Esophagus muscularis mucosa (tissue), 3 donors: ENCODE results near the gene AIP.

ENCODE experiments used
- CTCF ChIP-seq, 3 experiments: fragments of 200-600 bp in 2 of 3; fragments of 450-650 bp in 1 of 3; sonication (generic) in 2 of 3; IDR thresholded peaks; one replicate each; pipeline ENCODE4 v1.5.1; 2017 to 2019; ENCODE audit warnings: antibody characterized with exemption in 3 of 3, mild to moderate bottlenecking in 2 of 3, moderate library complexity in 1 of 3
- POLR2AphosphoS5 ChIP-seq, 2 donors: sonication (generic); formaldehyde crosslinking; IDR thresholded peaks; one replicate each; pipeline ENCODE4 v1.6.1; 2017; ENCODE audit warnings: antibody characterized with exemption in 2 of 2

GRCh38 chr11:67435727-67436458 lies 46.9 kb upstream of the AIP start:
- TF ChIP-seq CTCF (IDR thresholded peaks at IDR 0.05) (no peak), POLR2AphosphoS5 (IDR thresholded peaks at IDR 0.05) (no peak)
